Right cardiac atrium (tissue), 5 donors: ENCODE results near the gene ARFGAP3. TPM values are rescaled to one million over a fixed set of nuclear protein-coding genes. Genes with fewer than 3 reads are reported as not detected.

Source experiments
- ATAC-seq, 2 donors: fragments of 200-7000 bp; cut with Tn5 transposase; one replicate each; pipeline versions ENCODE4 v1.8.0 to v1.9.1; 2020; ENCODE audit warnings: moderate library complexity in 2 of 2, mild to moderate bottlenecking in 1 of 2
- DNase-seq, 3 donors: peaks; one replicate each; pipeline ENCODE4 v3.0.0-alpha.2; 2020
- H3K27ac ChIP-seq: one replicate; pipeline ENCODE4 v1.5.1; 2013; ENCODE audit warnings: mild to moderate bottlenecking, low read length, control low read depth, moderate library complexity
- H3K27me3 ChIP-seq: one replicate; pipeline ENCODE4 v1.6.1; 2013; ENCODE audit not compliant: control insufficient read depth, insufficient read depth
- H3K4me1 ChIP-seq: one replicate; pipeline ENCODE4 v1.6.1; 2013; ENCODE audit warnings: low read length; ENCODE audit not compliant: control insufficient read depth, insufficient read depth
- H3K4me3 ChIP-seq: one replicate; pipeline ENCODE4 v1.5.1; 2013; ENCODE audit warnings: low read length, control low read depth
- H3K9me3 ChIP-seq: one replicate; pipeline ENCODE4 v1.6.1; 2013; ENCODE audit warnings: low read length; ENCODE audit not compliant: control insufficient read depth
- WGBS: extraction: QIAGEN DNeasy Blood & Tissue Kit; methylation state at CpG from one replicate; pipeline ENCODE4 v1.1.7; 2013; 5-methylcytosine and 5-hydroxymethylcytosine counted together
- intact Hi-C, 4 donors: fragments of 100-400 bp; cut with DNase I; formaldehyde crosslinking; loops; one replicate each; pipeline versions ENCODE4 v1.11.0 to v1.14.0; 2022 to 2023
- polyA plus RNA-seq: library from polyadenylated mRNA; stranded (reverse); fragments of 200-250 nt; gene quantifications from one replicate; pipeline ENCODE4 v1.2.3, GENCODE V29; 2013
- total RNA-seq, 4 donors: library from RNA; stranded (reverse); fragmentation: NEBNext Ultra II Directional; extraction: Animal tissue kit (Norgen Biotek cat#: 25700); gene quantifications; one replicate each; pipeline ENCODE4 v1.2.1, GENCODE V29; 2021
- donor health status: healthy with polysubstance abuse.
- donor health status: DM: no; HTN: yes; CAD: no.
- donor health status: DM: no; HTN: no; CAD: no.
- donor health status: DM: no; HTN: yes; CAD: no; lungs with severe emphysema.
- donor health status: DM: yes; HTN: yes; CAD: no.

Gene ARFGAP3
- total and polyA plus RNA-seq, 5 donors, result 17.0 to 37.7 (median 26.3) TPM

DNA sequence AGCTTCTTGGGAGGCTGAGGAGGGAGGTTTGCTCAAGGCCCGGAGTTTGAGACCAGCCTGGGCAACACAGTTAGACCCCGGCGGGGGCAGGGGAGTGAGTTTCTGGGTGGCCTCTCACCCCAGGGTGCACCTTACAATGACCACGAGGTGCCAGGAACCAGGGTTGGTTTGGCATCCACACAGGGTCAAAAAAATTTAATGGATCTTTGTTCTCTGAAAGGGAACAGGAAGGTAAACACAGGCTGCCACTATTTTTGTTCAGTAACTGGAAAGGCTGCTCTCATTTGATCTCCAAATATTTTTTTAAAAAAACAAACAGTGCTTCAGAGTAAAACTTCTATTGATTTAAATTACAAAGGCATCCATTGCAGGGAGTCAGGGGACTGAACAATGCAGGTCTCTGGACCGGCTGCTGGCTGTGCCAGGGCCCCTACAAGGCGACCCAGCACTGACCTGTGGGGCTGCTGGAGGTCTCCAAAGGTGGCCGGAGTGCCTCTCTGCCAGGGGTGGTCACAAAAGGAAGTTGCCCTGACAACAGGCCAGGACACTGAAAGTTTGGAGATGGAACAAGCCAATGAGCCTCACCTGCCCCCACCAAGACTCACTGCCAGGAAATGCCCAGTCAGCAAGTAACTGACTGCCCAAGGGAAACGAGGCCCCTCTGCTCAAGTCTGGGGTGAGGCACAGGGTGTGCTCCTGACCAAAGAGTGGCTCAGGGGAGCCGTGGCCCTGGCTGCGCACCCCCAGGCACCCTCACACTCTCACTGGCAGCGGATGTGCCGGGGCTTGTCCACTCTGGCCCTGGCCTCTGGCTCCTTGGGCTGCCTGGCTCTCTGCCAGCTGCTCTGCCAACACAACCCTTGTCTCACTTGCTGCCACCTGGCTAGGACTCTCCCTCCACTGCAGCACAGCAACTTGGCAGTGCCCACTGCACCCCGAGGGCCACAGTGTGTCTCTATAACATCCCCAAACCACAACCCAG lies 51.8 kb downstream of the ARFGAP3 start:
- Histone ChIP-seq H3K4me1 (peaks cover 11% of the 10 kb centered on the region), H3K4me3 (no peak overlapping the region), H3K27ac (peak overlapping the region; percentile 6), H3K9me3 (no peaks in the 10 kb centered on the region), H3K27me3 (no peaks in the 10 kb centered on the region)
- ATAC-seq (peak; percentile 64 to 73), DNase-seq (peak in 1 of 3 donors; percentile 77)
- WGBS, result 66% methylated on average over 13 of the region's 13 CpGs
- intact Hi-C loops, result no loop called here

DNA sequence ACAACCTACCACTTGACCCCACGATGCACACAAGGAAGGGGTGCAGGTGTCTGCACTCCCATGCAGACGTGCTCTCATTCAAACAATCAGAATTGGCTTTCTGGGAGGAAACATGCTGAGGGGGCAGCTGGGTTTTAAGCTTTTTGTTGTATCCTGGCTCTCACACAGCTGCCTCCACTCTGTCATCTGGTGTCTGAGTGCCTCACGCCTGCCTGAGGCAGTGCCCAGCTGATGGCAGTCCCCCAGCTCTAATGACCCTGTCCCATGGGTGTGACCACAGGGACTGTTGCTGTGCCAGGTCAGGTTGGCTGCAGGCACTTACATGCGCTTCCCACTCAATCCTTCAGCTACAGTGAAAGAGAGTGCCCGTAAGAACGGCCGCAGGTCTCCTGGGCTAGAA lies 53.7 kb downstream of the ARFGAP3 start:
- DNase-seq, result peak in 2 of 3 donors; percentile 74 to 81
- H3K9me3 ChIP-seq, result no peaks in the 10 kb centered on the region
- H3K4me1 ChIP-seq, result peaks cover 11% of the 10 kb centered on the region
- WGBS, result 57% methylated on average over 7 of the region's 7 CpGs
- H3K27me3 ChIP-seq, result no peaks in the 10 kb centered on the region
- H3K4me3 ChIP-seq, result no peak overlapping the region
- intact Hi-C loops, result no loop called here
- peak overlapping the region; percentile 26 for H3K27ac ChIP-seq
- ATAC-seq, result peak; percentile 42 to 71

DNA sequence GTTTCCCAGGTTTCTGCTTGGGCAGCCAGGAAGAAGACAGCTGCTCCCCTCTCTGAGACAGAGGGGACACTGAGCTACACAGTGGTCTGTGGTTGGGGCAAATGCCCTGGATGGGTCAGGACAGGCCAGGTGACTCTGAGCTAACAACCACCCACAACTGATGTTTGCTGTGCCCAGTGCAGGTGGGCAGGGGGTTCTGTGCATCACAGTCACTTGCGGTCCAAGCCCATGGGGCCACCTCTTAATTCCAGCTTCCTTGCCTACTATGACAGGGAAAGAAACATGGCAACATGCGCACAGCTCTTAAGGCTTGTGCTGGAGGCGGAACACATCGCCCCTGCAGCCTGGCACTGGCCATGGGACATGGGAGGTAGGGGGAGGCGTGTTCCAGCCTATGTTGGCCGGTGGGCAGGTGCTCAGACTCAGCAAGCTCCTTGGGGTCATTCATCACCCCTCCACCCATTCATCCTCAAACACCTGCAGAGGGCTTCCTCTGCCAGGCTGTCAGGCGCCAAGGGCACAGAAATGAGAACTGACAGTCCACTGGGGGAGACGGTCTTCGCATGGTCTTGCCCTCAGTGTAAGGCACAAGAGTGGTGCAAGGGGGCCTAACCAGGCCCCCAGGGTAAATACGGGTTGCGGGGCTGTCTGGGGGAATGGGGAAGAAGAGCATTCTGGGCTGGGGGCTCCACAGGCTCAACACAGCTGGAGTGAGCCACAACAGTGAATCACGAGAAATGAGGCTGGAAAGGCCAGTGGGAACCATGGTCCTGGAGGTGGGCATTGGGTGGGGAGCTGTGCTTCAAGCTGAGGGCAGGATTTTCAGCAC lies 55.6 kb downstream of the ARFGAP3 start:
- intact Hi-C loops, result no loop called here
- peaks cover 11% of the 10 kb centered on the region for H3K4me1 ChIP-seq
- ATAC-seq (no peak), DNase-seq (no peak)
- H3K9me3 ChIP-seq, result no peaks in the 10 kb centered on the region
- H3K27ac ChIP-seq, result no peak overlapping the region
- no peaks in the 10 kb centered on the region for H3K27me3 ChIP-seq
- 94% methylated on average over 12 of the region's 12 CpGs for WGBS
- no peak overlapping the region for H3K4me3 ChIP-seq

DNA sequence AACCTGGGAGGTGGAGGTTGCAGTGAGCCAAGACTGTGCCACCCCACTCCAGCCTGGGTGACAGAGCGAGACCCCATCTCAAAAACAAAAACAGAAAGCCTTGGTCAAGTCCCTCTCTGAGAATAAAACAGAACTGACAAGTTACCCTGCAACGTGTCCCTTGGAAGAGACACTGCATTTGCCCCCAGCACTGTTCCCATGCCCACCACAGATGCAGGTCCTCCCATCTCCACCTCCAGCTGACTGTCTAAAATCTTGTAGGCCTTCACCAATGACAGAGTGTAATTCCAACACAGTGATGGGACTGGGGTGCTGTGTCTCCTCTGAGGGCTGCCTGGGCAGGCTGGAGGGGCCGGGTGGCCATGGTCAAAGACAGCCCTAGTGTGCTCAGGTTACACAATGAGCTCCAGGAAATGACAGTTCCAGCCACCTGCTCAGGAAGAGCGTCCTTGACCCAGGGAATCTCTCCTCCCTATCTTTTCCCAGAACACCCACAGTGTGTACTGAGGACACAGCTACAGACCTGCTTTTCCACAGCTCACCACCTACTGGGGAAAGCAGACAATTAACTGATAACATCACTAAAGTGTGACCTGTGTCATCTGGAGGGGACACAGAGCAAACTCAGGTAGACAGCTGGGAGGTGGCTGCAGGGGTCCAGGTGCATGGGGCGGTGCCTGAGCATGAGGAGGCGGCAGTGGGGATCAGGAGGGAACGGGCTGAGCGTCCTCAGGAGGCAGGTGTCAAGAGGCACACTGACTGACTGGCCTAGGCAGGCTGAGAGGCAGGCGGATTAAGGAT lies 56.4 kb downstream of the ARFGAP3 start:
- DNase-seq, result peak in 1 of 3 donors; percentile 42
- intact Hi-C loops, result no loop called here
- Histone ChIP-seq H3K27ac (no peak overlapping the region), H3K27me3 (no peaks in the 10 kb centered on the region), H3K4me3 (no peak overlapping the region), H3K9me3 (no peaks in the 10 kb centered on the region), H3K4me1 (peaks cover 6% of the 10 kb centered on the region)
- WGBS, result 92% methylated on average over 9 of the region's 9 CpGs
- no peak for ATAC-seq

DNA sequence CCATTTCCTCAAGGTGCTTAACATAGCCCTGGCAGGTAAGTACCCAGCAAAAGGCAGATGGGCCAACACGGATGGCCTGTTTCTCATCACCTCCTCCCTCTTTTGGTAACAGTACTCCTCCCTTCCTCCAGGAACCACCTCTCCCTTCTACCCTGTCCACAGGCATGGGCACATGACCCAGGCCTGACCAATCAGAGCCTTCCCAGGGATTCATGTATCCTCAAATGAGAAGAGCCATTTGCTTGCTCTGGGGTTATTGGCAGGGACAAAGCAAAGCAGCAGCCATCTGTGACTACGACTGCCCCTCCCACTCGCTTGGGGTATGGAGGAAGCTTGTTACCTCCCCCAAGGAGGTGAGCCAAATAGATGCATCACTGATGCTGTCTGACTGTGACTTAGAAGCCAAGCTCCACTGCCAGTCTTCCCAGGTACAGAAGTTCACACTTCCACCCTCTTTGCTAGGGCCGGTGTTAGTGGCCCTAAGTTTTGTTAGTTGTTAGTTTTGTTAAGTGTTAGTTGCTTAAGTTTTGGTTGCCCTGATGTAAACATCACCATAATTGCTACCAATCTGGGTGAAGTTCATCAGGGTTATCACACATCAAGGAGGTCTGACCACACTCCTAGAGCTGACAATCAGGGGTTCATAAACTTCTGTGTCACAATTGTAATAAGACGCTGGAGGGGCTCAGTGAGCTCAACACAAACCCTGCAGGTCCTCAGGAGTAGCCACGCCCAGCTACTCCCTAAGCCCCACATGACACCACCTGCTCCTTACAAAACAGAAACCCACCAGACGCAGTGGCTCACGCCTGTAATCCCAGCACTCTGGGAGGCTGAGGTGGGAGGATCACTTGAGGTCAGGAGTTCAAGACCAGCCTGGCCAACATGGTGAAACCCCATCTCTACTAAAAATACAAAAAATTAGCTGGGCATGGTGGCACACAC lies 57.3 kb downstream of the ARFGAP3 start:
- intact Hi-C loops, result no loop called here
- Histone ChIP-seq H3K4me3 (no peak overlapping the region), H3K27ac (no peak overlapping the region), H3K9me3 (no peaks in the 10 kb centered on the region), H3K27me3 (no peaks in the 10 kb centered on the region), H3K4me1 (peaks cover 5% of the 10 kb centered on the region)
- ATAC-seq (no peak), DNase-seq (no peak)
- 91% methylated on average over 8 of the region's 8 CpGs for WGBS

DNA sequence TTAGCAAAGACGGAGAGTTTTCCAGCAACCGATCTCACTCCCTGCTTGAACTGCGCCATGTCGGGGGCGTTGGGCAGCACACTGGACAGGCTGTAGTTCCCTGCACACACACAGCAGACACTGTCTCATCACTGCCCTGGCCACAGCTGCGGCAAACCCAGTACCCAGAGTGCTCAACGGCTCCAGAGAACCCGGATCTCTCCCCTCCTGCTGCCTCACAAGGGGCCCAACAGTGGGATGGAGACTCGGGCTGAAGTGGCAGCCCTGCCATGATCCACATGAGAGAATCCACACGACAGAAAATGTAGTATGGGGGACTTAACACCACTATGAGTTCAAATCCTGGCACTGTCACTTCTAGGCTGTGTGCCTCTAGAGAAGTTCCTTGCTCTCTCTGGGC lies 58.0 kb downstream of the ARFGAP3 start:
- peaks cover 5% of the 10 kb centered on the region for H3K4me1 ChIP-seq
- H3K27ac ChIP-seq, result no peak overlapping the region
- H3K27me3 ChIP-seq, result no peaks in the 10 kb centered on the region
- intact Hi-C loops, result no loop called here
- H3K9me3 ChIP-seq, result no peaks in the 10 kb centered on the region
- WGBS, result 92% methylated on average over 10 of the region's 10 CpGs
- peak in 1 of 3 donors; percentile 28 for DNase-seq
- ATAC-seq, result no peak
- no peak overlapping the region for H3K4me3 ChIP-seq

DNA sequence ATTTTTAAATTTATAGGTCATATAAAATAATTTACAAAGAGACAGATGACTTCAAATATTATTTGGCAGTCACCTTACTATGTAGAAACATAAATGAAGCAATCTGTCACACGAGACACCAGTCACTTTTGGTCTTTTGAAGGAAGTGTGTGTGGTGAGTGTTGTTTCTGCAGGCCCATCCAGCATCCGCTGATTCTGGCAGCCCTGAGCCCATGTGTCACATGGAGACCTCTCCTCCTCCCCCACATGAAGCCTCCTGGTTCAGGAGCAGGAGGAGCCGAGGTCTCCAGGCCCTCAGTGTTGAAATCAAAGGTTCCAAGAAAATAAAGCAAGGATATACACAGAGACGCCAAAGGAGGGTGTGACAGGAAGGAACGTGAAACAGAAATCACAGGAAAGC lies 60.1 kb downstream of the ARFGAP3 start:
- Histone ChIP-seq H3K4me1 (no peaks in the 10 kb centered on the region), H3K4me3 (no peak overlapping the region), H3K27me3 (no peaks in the 10 kb centered on the region), H3K9me3 (no peaks in the 10 kb centered on the region), H3K27ac (no peak overlapping the region)
- 29% methylated on average over 5 of the region's 5 CpGs for WGBS
- intact Hi-C loops, result no loop called here
- ATAC-seq (peak; percentile 27 to 61), DNase-seq (peak in 1 of 3 donors; percentile 82)

DNA sequence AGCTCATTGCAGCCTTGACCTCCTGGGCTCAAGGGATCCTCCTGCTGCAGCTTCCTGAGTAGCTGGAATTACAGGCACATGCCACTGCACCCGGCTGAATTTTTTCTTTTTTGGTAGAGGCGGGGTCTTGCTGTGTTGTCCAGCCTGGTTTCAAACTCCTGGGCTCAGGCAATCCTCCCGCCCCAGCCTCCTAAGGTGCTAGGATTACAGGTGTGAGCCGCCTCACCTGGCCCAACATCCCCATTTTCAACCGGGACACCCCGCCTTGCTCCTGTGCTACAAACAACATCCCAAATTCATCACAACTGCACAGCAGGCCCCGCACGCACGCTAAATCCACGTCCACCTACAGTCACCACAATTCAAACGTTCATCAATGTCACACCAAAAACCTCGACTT lies 61.0 kb downstream of the ARFGAP3 start:
- Histone ChIP-seq H3K9me3 (no peaks in the 10 kb centered on the region), H3K4me1 (no peaks in the 10 kb centered on the region), H3K27me3 (no peaks in the 10 kb centered on the region), H3K27ac (no peak overlapping the region), H3K4me3 (no peak overlapping the region)
- ATAC-seq (no peak), DNase-seq (peak in 1 of 3 donors; percentile 16)
- intact Hi-C loops, result no loop called here
- 88% methylated on average over 12 of the region's 12 CpGs for WGBS

DNA sequence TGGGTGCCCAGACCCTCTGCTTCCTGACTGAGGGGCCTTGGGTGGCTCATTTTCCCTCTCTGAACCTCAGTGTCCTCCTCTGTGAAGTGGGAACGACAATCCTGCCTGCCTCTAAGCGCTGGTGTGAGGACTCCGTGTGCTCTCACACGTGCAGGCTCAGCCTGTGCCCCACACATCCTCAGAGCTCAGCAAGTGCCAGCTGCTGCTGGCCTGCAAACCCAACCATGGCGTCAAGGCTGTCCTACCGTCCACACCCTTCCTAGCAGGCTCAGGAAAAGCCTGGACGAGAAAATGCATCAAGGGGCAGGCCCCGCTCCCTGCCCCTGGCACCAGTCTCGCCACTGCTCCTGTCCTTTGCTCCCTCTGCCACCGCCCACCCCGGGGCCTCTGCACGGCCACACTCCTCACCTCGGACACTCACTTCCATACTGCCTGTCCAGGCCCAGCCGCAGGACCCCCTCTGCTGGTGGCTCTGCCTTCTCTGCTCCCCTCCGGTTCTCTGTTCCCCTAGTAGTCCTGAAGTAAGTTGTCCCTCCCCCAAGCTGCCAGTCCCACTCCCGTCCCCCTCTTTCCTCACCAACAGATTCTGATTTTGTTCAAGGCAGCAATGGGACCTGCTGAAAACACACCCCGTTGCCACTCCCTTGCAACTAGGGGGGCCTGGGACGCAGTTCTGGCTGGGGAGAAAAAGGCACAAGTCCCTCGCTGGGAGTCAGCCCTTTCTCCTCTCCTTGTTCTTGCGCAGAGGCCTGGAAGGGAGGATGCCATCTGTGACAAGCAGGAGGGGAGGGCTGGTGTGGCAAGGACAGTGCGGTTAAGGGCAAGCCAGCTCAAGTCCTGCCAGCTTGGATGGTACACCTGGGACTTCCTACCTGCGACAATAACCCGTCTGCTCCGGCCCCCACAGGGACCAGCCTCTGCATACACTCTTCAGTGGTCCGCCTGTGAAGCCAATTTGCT lies 62.2 kb downstream of the ARFGAP3 start:
- no peaks in the 10 kb centered on the region for H3K4me1 ChIP-seq
- WGBS, result 80% methylated on average over 25 of the region's 25 CpGs
- no peak overlapping the region for H3K27ac ChIP-seq
- H3K27me3 ChIP-seq, result no peaks in the 10 kb centered on the region
- DNase-seq (peak in 1 of 3 donors; percentile 64), ATAC-seq (no peak)
- intact Hi-C loops, result no loop called here
- H3K4me3 ChIP-seq, result no peak overlapping the region
- H3K9me3 ChIP-seq, result no peaks in the 10 kb centered on the region
